Ovary (tissue), 3 donors: ENCODE data around the gene C4BPB.

Source experiments
- EP300 ChIP-seq: sonication (generic); formaldehyde crosslinking; IDR thresholded peaks from one replicate; pipeline ENCODE4 v1.6.1; 2017; ENCODE audit warnings: antibody characterized with exemption
- POLR2A ChIP-seq: fragments of 450-650 bp; IDR thresholded peaks from one replicate; pipeline ENCODE4 v1.6.1; 2017; ENCODE audit warnings: antibody characterized with exemption, mild to moderate bottlenecking, moderate library complexity
- TF ChIP-seq, protein P1 (sequence below), 3 donors: fragments of 450-650 bp in 2 of 3; fragments of 200-600 bp in 1 of 3; IDR thresholded peaks; one replicate each; pipeline versions ENCODE4 v1.5.1 to v1.8.0; 2016 to 2022; ENCODE audit warnings: antibody characterized with exemption in 3 of 3, mild to moderate bottlenecking in 1 of 3
- donor health status: DM: no; HTN: no; CAD: no.

DNA sequence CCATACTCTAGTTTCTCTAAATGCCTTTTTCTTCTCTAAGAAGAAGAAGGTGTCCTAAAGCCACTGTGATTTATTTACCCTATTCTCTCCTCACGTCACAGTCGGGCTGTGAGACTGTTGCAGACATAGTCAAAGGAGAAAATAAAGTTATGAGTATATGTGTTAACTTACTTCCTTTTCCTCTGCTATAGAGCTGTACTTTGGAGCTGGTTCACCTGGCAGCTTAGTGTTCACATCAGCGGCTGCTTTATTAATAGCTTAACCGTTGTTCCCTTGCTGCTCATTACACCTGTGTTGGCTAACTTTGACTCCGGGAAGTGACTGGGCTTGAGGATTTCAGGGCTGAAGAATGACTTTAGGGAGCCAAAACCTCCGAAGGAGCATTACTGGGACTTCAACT lies 32.0 kb upstream of the C4BPB start:
- TF ChIP-seq POLR2A: no peak
- no peak for TF ChIP-seq EP300
- TF ChIP-seq, protein P1, sequence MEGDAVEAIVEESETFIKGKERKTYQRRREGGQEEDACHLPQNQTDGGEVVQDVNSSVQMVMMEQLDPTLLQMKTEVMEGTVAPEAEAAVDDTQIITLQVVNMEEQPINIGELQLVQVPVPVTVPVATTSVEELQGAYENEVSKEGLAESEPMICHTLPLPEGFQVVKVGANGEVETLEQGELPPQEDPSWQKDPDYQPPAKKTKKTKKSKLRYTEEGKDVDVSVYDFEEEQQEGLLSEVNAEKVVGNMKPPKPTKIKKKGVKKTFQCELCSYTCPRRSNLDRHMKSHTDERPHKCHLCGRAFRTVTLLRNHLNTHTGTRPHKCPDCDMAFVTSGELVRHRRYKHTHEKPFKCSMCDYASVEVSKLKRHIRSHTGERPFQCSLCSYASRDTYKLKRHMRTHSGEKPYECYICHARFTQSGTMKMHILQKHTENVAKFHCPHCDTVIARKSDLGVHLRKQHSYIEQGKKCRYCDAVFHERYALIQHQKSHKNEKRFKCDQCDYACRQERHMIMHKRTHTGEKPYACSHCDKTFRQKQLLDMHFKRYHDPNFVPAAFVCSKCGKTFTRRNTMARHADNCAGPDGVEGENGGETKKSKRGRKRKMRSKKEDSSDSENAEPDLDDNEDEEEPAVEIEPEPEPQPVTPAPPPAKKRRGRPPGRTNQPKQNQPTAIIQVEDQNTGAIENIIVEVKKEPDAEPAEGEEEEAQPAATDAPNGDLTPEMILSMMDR (IDR thresholded peaks at IDR 0.05): no peak
